ENCODE results near the gene LITAFD. TPM values are rescaled to one million over a fixed set of nuclear protein-coding genes. Genes with fewer than 3 reads are reported as not detected.

Gene LITAFD
- total RNA-seq, 4 donors from 2014 or later = not detected

DNA sequence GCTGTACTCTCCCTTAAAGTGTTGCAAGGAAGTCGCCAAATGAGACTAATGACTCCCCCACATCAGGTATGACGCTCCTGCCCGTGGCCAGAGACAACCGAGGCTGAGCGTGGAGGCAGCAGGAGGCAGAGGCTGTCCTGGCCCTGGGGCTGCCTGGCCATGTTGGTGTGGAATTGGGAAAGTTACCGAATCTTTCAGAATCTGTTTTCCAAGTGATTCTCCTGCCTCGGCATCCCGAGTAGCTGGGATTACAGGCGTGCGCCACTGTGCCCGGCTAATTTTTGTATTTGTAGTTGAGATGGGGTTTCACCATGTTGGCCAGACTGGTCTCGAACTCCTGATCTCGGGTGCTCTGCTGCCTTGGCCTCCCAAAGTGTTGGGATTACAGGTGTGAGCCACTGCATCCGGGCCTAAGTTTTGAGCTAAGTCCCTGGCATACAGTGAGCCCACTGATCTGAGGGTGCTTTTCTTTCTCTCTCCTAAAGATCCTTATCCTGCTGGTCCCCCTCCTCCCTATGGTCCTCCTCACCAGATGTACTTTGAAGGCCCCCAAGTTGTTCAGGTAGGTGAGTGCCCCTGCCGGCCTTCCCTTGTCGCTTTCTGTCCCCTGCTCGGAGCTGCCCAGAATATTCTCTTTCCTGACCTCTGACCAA, 700 bp downstream of the LITAFD start:
- DNase-seq (ENCODE audit: extremely low spot score) = no peak
- Histone ChIP-seq H3K27ac (replicated peaks in 1 of 4) (no peak overlapping the region), H3K36me3 (no peaks in the 10 kb centered on the region), H3K9me3 (no peaks in the 10 kb centered on the region), H3K4me3 (no peak overlapping the region), H3K4me1 (peaks cover 18 to 25% (median 22%) of the 10 kb centered on the region in 4 donors), H3K27me3 (peaks cover 0 to 61% (median 11%) of the 10 kb centered on the region in 4 donors)
- intact Hi-C loops (cut with DNase I) = no loop called here
- 83% methylated on average over 17 of the region's 17 CpGs for WGBS
- TF ChIP-seq POLR2AphosphoS5 (IDR thresholded peaks at IDR 0.05) (no peak), EP300 (IDR thresholded peaks at IDR 0.05) (no peak), POLR2A (IDR thresholded peaks at IDR 0.05; ENCODE audit: low read depth) (no peak)
- TF ChIP-seq, protein P1, sequence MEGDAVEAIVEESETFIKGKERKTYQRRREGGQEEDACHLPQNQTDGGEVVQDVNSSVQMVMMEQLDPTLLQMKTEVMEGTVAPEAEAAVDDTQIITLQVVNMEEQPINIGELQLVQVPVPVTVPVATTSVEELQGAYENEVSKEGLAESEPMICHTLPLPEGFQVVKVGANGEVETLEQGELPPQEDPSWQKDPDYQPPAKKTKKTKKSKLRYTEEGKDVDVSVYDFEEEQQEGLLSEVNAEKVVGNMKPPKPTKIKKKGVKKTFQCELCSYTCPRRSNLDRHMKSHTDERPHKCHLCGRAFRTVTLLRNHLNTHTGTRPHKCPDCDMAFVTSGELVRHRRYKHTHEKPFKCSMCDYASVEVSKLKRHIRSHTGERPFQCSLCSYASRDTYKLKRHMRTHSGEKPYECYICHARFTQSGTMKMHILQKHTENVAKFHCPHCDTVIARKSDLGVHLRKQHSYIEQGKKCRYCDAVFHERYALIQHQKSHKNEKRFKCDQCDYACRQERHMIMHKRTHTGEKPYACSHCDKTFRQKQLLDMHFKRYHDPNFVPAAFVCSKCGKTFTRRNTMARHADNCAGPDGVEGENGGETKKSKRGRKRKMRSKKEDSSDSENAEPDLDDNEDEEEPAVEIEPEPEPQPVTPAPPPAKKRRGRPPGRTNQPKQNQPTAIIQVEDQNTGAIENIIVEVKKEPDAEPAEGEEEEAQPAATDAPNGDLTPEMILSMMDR (IDR thresholded peaks at IDR 0.05) = no peak

DNA sequence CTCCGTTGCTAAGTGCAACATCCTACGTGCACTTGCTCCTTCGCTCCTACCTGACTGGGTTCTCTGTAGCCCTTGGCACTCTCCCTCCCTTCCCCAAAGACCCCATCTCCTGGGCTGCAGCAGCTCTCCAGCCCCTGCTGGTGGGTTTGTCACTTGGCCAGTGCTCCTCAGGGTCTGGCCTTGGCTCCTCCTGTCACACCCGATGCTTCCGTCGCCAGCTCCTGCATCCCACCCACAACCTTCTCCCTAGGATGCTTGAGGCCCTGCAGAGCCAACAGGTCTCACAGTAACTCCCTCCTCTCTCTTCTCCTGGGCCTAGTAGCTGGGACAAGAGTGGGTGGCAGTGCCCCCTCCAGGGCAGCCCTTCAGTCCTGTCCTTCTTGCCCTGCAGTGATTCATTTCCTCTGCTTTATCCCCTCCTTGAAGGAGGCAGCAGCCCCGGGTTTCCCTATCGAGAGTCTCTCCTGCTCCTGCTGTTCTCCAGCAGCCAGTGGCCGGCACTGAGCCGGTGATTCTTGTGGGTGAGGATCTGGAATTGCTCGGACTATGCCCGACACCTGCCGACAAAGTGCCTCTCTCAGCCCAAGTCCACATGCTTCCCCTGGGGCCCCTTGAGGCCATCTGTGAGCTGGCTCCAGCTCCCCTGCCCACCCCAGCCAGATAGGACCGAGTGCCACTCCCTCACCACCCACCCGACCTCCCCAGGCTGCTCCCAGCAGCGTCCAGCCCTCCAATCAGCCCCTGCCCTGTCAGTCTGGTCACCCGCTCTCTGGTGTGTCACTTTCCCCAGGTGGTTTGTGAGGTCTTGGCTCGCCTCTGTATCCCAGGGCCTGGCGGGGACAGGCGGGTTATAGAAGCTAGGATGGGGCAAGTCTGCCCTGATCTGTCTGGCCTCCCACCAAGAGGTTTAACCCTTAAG, 3.8 kb downstream of the LITAFD start:
- WGBS = 13% methylated on average over 18 of the region's 20 CpGs
- H3K9me3 ChIP-seq = no peaks in the 10 kb centered on the region
- peaks cover 16 to 27% (median 21%) of the 10 kb centered on the region in 4 donors for H3K4me1 ChIP-seq
- TF ChIP-seq POLR2AphosphoS5 (IDR thresholded peaks at IDR 0.05) = no peak
- TF ChIP-seq, protein P1 (IDR thresholded peaks at IDR 0.05) = no peak
- TF ChIP-seq POLR2A (IDR thresholded peaks at IDR 0.05; ENCODE audit: low read depth) = no peak
- H3K27ac ChIP-seq (replicated peaks in 1 of 4) = no peak overlapping the region
- H3K36me3 ChIP-seq = peaks cover 3 to 16% (median 15%) of the 10 kb centered on the region in 4 donors
- no peak for DNase-seq (ENCODE audit: extremely low spot score)
- H3K4me3 ChIP-seq = no peak overlapping the region
- intact Hi-C loops (cut with DNase I) = no loop called here
- H3K27me3 ChIP-seq = peaks cover 0 to 44% (median 11%) of the 10 kb centered on the region in 4 donors

DNA sequence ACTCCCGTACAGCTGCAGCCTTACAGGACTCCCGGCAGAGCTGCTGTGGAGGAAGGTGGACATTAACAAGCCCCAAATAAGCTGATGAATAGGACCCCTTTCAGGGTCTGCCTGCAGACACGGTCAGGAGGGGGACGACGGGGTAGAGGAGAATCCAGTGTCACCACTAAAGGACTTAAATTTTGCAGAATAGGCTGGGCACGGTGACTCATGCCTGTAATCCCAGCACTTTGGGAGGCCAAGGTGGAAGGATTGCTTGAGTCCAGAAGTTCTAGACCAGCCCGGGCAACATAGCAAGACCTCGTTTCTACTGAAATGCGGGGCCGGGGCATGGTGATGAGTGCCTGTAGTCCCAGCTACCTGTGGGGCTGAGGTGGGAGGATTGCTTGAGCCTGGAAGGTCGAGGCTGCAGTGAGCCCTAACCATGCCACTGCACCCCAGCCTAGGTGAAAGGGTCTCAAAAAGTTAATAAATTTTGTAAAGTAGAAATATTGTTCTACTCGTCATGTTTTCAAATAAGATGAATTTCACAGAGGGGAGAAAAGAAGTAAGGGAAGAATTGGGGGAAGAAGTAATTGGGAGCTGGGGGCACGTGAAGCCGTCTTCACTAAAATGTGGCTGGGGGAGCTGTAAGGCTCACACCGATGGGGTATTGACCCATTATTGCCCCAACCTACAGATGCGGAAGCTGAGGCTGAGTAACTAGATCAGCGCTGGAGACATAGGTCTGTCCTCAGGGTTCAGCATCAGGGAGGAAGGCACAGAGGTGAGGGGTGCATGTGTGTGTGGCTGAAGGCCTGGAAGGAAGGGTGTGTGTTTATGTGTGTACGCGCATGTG, 4.7 kb downstream of the LITAFD start:
- H3K4me3 ChIP-seq = no peak overlapping the region
- no peaks in the 10 kb centered on the region for H3K9me3 ChIP-seq
- H3K27ac ChIP-seq (replicated peaks in 1 of 4) = no peak overlapping the region
- WGBS = 69% methylated on average over 19 of the region's 19 CpGs
- intact Hi-C loops (cut with DNase I) = no loop called here
- H3K27me3 ChIP-seq = peaks cover 0 to 35% (median 10%) of the 10 kb centered on the region in 4 donors
- peaks cover 7 to 25% (median 24%) of the 10 kb centered on the region in 4 donors for H3K36me3 ChIP-seq
- no peak for DNase-seq (ENCODE audit: extremely low spot score)
- TF ChIP-seq POLR2A (IDR thresholded peaks at IDR 0.05; ENCODE audit: low read depth) = no peak
- TF ChIP-seq EP300 (IDR thresholded peaks at IDR 0.05) = no peak
- H3K4me1 ChIP-seq = peaks cover 16 to 27% (median 21%) of the 10 kb centered on the region in 4 donors

DNA sequence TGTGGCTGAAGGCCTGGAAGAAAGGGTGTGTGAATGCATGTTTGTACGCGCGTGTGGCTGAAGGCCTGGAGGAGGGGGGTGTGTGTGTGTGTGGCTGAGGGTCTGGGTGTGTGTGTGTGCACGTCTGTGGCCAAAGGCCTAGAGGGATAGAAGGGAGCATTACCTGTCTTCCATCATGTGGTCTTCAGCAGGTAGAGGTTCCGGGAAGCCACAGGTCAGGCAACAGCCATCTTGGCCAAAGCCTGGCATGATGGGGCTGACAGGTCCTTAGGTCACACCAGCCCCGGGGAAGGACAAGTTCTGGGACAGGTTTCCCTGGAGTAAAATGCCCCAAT, 5.2 kb downstream of the LITAFD start:
- H3K27me3 ChIP-seq = peaks cover 0 to 30% (median 8%) of the 10 kb centered on the region in 4 donors
- no peaks in the 10 kb centered on the region for H3K9me3 ChIP-seq
- peaks cover 7 to 30% (median 28%) of the 10 kb centered on the region in 4 donors for H3K36me3 ChIP-seq
- no peak overlapping the region for H3K27ac ChIP-seq (replicated peaks in 1 of 4)
- DNase-seq (ENCODE audit: extremely low spot score) = no peak
- H3K4me3 ChIP-seq = no peak overlapping the region
- H3K4me1 ChIP-seq = peaks cover 16 to 27% (median 22%) of the 10 kb centered on the region in 4 donors
- WGBS = 82% methylated on average over 5 of the region's 6 CpGs
- intact Hi-C loops (cut with DNase I) = no loop called here
- TF ChIP-seq POLR2A (IDR thresholded peaks at IDR 0.05; ENCODE audit: low read depth) = no peak

DNA sequence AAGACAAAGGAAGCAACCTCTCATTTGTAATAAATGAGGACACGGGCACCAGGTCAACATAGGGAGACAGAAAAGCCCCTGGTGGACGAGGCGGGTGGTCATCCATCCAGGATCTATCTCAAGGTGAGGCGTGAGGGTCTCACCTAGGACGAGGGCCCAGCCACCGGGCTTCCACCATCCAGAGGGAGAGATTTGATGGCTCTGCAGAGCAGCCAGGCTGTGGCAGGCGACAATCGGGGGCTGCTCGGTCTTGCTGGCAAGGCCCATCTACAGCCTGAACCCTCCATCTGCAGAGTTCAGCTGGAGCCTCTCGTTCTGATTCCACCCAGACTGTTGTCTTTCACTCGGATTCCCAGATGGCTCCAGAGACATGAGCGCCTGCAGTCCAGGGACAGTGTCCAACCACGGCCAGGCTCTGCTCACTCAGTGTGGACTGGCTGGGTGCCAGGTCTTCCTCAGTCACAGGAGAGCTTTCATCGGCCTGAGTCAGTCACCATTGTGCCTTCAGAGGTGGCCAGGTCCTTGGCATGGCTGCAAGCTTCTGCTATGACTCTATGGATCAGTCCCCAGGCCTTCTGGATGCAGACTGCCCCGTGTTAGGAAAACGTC, 5.9 kb downstream of the LITAFD start:
- TF ChIP-seq, protein P1 (IDR thresholded peaks at IDR 0.05) = no peak
- TF ChIP-seq EP300 (IDR thresholded peaks at IDR 0.05) = no peak
- TF ChIP-seq POLR2A (IDR thresholded peaks at IDR 0.05; ENCODE audit: low read depth) = no peak
- TF ChIP-seq POLR2AphosphoS5 (IDR thresholded peaks at IDR 0.05) = no peak
- H3K36me3 ChIP-seq = peaks cover 13 to 36% (median 32%) of the 10 kb centered on the region in 4 donors
- intact Hi-C loops (cut with DNase I) = no loop called here
- H3K4me3 ChIP-seq = no peak overlapping the region
- H3K4me1 ChIP-seq = peaks cover 16 to 27% (median 23%) of the 10 kb centered on the region in 4 donors
- H3K9me3 ChIP-seq = no peaks in the 10 kb centered on the region
- H3K27ac ChIP-seq (replicated peaks in 1 of 4) = no peak overlapping the region
- WGBS = 59% methylated on average over 11 of the region's 16 CpGs
- no peak for DNase-seq (ENCODE audit: extremely low spot score)
- H3K27me3 ChIP-seq = peaks cover 0 to 23% (median 5%) of the 10 kb centered on the region in 4 donors

Data from esophagus muscularis mucosa (tissue), 4 donors.